ENCODE results near the gene FRYL. TPM values are rescaled to one million over a fixed set of nuclear protein-coding genes. Genes with fewer than 3 reads are reported as not detected.
"Not testable (repeated sequence)": the region's sequence is repeated elsewhere in the genome, so short reads cannot be mapped to it uniquely, and the experiment has no call there.

FRYL gene
- total RNA-seq, 4 donors from 2014 or later = 46.0 to 66.5 (median 55.8) TPM

GRCh38 chr4:48772556-48772955, 7.5 kb downstream of the FRYL start:
- intact Hi-C loops (cut with DNase I) = loop anchor here (10.0 kb wide), 1 partner anchor 118 kb away; no protein-coding TSS in a partner anchor

GRCh38 chr4:48767055-48767929, 12.8 kb downstream of the FRYL start:
- H3K9me3 ChIP-seq = no peaks in the 10 kb centered on the region
- H3K27ac ChIP-seq (replicated peaks in 1 of 4) = no peak overlapping the region
- TF ChIP-seq EP300 (IDR thresholded peaks at IDR 0.05) = no peak
- TF ChIP-seq, protein P1, sequence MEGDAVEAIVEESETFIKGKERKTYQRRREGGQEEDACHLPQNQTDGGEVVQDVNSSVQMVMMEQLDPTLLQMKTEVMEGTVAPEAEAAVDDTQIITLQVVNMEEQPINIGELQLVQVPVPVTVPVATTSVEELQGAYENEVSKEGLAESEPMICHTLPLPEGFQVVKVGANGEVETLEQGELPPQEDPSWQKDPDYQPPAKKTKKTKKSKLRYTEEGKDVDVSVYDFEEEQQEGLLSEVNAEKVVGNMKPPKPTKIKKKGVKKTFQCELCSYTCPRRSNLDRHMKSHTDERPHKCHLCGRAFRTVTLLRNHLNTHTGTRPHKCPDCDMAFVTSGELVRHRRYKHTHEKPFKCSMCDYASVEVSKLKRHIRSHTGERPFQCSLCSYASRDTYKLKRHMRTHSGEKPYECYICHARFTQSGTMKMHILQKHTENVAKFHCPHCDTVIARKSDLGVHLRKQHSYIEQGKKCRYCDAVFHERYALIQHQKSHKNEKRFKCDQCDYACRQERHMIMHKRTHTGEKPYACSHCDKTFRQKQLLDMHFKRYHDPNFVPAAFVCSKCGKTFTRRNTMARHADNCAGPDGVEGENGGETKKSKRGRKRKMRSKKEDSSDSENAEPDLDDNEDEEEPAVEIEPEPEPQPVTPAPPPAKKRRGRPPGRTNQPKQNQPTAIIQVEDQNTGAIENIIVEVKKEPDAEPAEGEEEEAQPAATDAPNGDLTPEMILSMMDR (IDR thresholded peaks at IDR 0.05) = no peak
- intact Hi-C loops (cut with DNase I) = no loop called here
- H3K27me3 ChIP-seq = no peaks in the 10 kb centered on the region
- no peak for DNase-seq (ENCODE audit: extremely low spot score)
- peaks cover 7 to 49% (median 46%) of the 10 kb centered on the region in 4 donors for H3K4me1 ChIP-seq
- H3K4me3 ChIP-seq = no peak overlapping the region
- no peaks in the 10 kb centered on the region for H3K36me3 ChIP-seq
- WGBS = 94% methylated on average over 12 of the region's 12 CpGs

More at GRCh38 chr4:48772556-48772955, 7.5 kb downstream of the FRYL start:
- no peak for DNase-seq (ENCODE audit: extremely low spot score)
- no peak for TF ChIP-seq POLR2AphosphoS5 (IDR thresholded peaks at IDR 0.05)
- TF ChIP-seq EP300 (IDR thresholded peaks at IDR 0.05) = no peak
- TF ChIP-seq, protein P1 (IDR thresholded peaks at IDR 0.05) = no peak
- no peak for TF ChIP-seq POLR2A (IDR thresholded peaks at IDR 0.05; ENCODE audit: low read depth)
- Histone ChIP-seq H3K9me3 (no peaks in the 10 kb centered on the region), H3K4me1 (peaks cover 49 to 94% (median 85%) of the 10 kb centered on the region in 4 donors), H3K36me3 (no peaks in the 10 kb centered on the region), H3K4me3 (no peak overlapping the region), H3K27me3 (no peaks in the 10 kb centered on the region), H3K27ac (replicated peaks in 1 of 4) (no peak overlapping the region)
- WGBS = 61% methylated on average over 3 of the region's 3 CpGs

DNA sequence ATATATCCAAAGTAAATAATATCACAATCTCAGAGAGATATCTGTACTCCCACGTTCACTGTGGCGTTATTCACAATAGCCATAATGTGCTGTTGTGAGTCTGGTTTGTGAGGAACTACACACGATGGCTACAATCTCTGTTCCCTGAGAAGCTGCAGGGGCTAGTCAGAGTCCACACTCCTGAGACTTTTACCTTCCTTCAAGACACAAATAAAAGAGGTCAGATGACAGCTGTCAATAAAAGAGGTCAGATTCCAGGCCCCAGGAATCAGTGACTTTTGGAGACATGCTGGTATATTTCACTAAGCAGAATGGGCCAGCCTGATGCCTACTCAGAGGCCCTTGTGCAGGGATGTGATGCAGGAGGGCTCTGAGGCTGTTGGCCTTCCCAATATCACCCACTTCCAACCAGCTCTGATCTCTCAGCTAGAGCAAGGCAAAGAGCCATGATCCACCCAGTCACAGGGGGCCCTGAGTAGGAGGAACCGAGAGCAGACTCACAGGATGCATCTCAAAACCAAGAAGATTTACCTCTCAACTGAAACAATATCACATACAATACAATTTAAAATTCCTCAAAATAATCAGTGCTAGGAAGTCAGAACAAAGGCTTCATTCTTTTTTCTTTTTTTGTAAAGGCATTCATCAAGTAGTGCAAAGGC, 13.8 kb downstream of the FRYL start:
- no peaks in the 10 kb centered on the region for H3K27me3 ChIP-seq
- DNase-seq (ENCODE audit: extremely low spot score) = no peak
- peaks cover under 1 to 48% (median 41%) of the 10 kb centered on the region in 4 donors for H3K4me1 ChIP-seq
- 87% methylated on average over 3 of the region's 4 CpGs for WGBS
- intact Hi-C loops (cut with DNase I) = no loop called here
- H3K27ac ChIP-seq (replicated peaks in 1 of 4) = no peak overlapping the region
- H3K9me3 ChIP-seq = no peaks in the 10 kb centered on the region
- no peaks in the 10 kb centered on the region for H3K36me3 ChIP-seq
- TF ChIP-seq, protein P1 (IDR thresholded peaks at IDR 0.05) = no peak
- TF ChIP-seq EP300 (IDR thresholded peaks at IDR 0.05) = no peak
- TF ChIP-seq POLR2AphosphoS5 (IDR thresholded peaks at IDR 0.05) = no peak
- TF ChIP-seq POLR2A (IDR thresholded peaks at IDR 0.05; ENCODE audit: low read depth) = no peak
- no peak overlapping the region for H3K4me3 ChIP-seq

- Histone ChIP-seq H3K27me3 (no peaks in the 10 kb centered on the region), H3K27ac (replicated peaks in 1 of 4) (no peak overlapping the region), H3K36me3 (no peaks in the 10 kb centered on the region), H3K9me3 (no peaks in the 10 kb centered on the region), H3K4me3 (no peak overlapping the region), H3K4me1 (peaks cover 10 to 30% (median 15%) of the 10 kb centered on the region in 4 donors)
- intact Hi-C loops (cut with DNase I) = no loop called here
- DNase-seq (ENCODE audit: extremely low spot score) = no peak
- no peak for TF ChIP-seq POLR2AphosphoS5 (IDR thresholded peaks at IDR 0.05)
These were observed 17.7 kb downstream of the FRYL start for GRCh38 chr4:48762408-48762807.

- Histone ChIP-seq H3K4me1 (peaks cover 10 to 27% (median 17%) of the 10 kb centered on the region in 4 donors), H3K36me3 (no peaks in the 10 kb centered on the region), H3K27me3 (no peaks in the 10 kb centered on the region), H3K27ac (replicated peaks in 1 of 4) (no peak overlapping the region), H3K9me3 (no peaks in the 10 kb centered on the region), H3K4me3 (no peak overlapping the region)
- intact Hi-C loops (cut with DNase I) = no loop called here
- TF ChIP-seq, protein P1 (IDR thresholded peaks at IDR 0.05) = no peak
- no peak for TF ChIP-seq EP300 (IDR thresholded peaks at IDR 0.05)
- no peak for TF ChIP-seq POLR2A (IDR thresholded peaks at IDR 0.05; ENCODE audit: low read depth)
- no peak for TF ChIP-seq POLR2AphosphoS5 (IDR thresholded peaks at IDR 0.05)
- DNase-seq (ENCODE audit: extremely low spot score) = no peak
- 86% methylated on average over 3 of the region's 3 CpGs for WGBS
These were observed 18.8 kb downstream of the FRYL start for GRCh38 chr4:48761286-48761685.

- DNase-seq (ENCODE audit: extremely low spot score); H3K9me3 ChIP-seq; H3K27me3 ChIP-seq; H3K27ac ChIP-seq (replicated peaks in 1 of 4); H3K36me3 ChIP-seq; H3K4me3 ChIP-seq; intact Hi-C loops (cut with DNase I): not testable (repeated sequence)
- WGBS = 98% methylated on average over 5 of the region's 5 CpGs
- H3K4me1 ChIP-seq = peaks cover 7 to 20% (median 17%) of the 10 kb centered on the region in 4 donors
These were observed 21.4 kb downstream of the FRYL start for GRCh38 chr4:48758703-48759102.
